NCI-H2029 (cell line): ENCODE measurements around the gene PPP1R3D.
"Not testable (repeated sequence)": the region's sequence is repeated elsewhere in the genome, so short reads cannot be mapped to it uniquely, and the experiment has no call there.

ENCODE experiments used
- DNase-seq: peaks from one replicate; lab custom pipeline; 2025; lab: John Stamatoyannopoulos, UW

Gene PPP1R3D

GRCh38 chr20:59912609-59913008, 27.5 kb downstream of the PPP1R3D start:
- no peak for DNase-seq

GRCh38 chr20:59911041-59911440, 29.1 kb downstream of the PPP1R3D start:
- no peak for DNase-seq

GRCh38 chr20:59908855-59909254, 31.2 kb downstream of the PPP1R3D start:
- no peak for DNase-seq

GRCh38 chr20:59903621-59904020, 36.5 kb downstream of the PPP1R3D start:
- DNase-seq: no peak

GRCh38 chr20:59902470-59902869, 37.6 kb downstream of the PPP1R3D start:
- no peak for DNase-seq

GRCh38 chr20:59895908-59896307, 44.2 kb downstream of the PPP1R3D start:
- DNase-seq: no peak

- no peak for DNase-seq
Measured at GRCh38 chr20:59891581-59891980, 48.5 kb downstream of the PPP1R3D start.

GRCh38 chr20:59890035-59890434, 50.1 kb downstream of the PPP1R3D start:
- not testable (repeated sequence) for DNase-seq

- no peak for DNase-seq
Measured at GRCh38 chr20:59888050-59888449, 52.1 kb downstream of the PPP1R3D start.
